HEK293T (cell line): ENCODE data around the gene MPP7.

Experiments
- CTCF ChIA-PET: fragments of 350-600 bp; formaldehyde crosslinking; extraction: SDS; loops from one replicate; lab custom pipeline; 2021; ENCODE audit warnings: antibody characterized with exemption, inconsistent platforms; lab: Yijun Ruan, JAX
- POLR2A ChIA-PET: fragments of 350-600 bp; formaldehyde crosslinking; extraction: SDS; loops from one replicate; lab custom pipeline; 2020; ENCODE audit warnings: antibody characterized with exemption, inconsistent platforms; lab: Yijun Ruan, JAX
- DNase-seq: peaks from one replicate; pipeline ENCODE4 v3.0.0; 2012; ENCODE audit warnings: mixed read lengths; ENCODE audit errors: extremely low spot score
- ARNT ChIP-seq: fragments of 450-650 bp; IDR thresholded peaks from 2 replicates; pipeline ENCODE4 v1.6.1; 2017; ENCODE audit warnings: mild to moderate bottlenecking
- BHLHE40 ChIP-seq: fragments of 450-650 bp; IDR thresholded peaks from 2 replicates; pipeline ENCODE4 v1.6.1; 2016; ENCODE audit warnings: mild to moderate bottlenecking, moderate library complexity, borderline replicate concordance
- CTBP1 ChIP-seq: fragments of 450-650 bp; IDR thresholded peaks from 2 replicates; pipeline ENCODE4 v1.6.1; 2016; ENCODE audit warnings: borderline replicate concordance
- ELF4 ChIP-seq: fragments of 450-650 bp; IDR thresholded peaks from 2 replicates; pipeline ENCODE4 v1.6.1; 2017; ENCODE audit warnings: antibody characterized with exemption
- FOXA1 ChIP-seq: fragments of 450-650 bp; IDR thresholded peaks from 2 replicates; pipeline ENCODE4 v1.6.1; 2016; ENCODE audit warnings: mild to moderate bottlenecking
- FOXK2 ChIP-seq: fragments of 450-650 bp; IDR thresholded peaks from 2 replicates; pipeline ENCODE4 v1.6.1; 2016; ENCODE audit warnings: mild to moderate bottlenecking
- FOXM1 ChIP-seq: fragments of 450-650 bp; IDR thresholded peaks from 2 replicates; pipeline ENCODE4 v1.6.1; 2017; ENCODE audit warnings: mild to moderate bottlenecking, borderline replicate concordance
- HDGF ChIP-seq: fragments of 450-650 bp; IDR thresholded peaks from 2 replicates; pipeline ENCODE4 v1.6.1; 2017; ENCODE audit warnings: antibody characterized with exemption, borderline replicate concordance
- L3MBTL2 ChIP-seq: fragments of 450-650 bp; conservative IDR thresholded peaks from 2 replicates; pipeline ENCODE4 v1.6.1; 2016; ENCODE audit warnings: mild to moderate bottlenecking
- LEF1 ChIP-seq: fragments of 450-650 bp; IDR thresholded peaks from 2 replicates; pipeline ENCODE4 v1.6.1; 2017; ENCODE audit warnings: mild to moderate bottlenecking, borderline replicate concordance
- NFRKB ChIP-seq: fragments of 450-650 bp; IDR thresholded peaks from 2 replicates; pipeline ENCODE4 v1.6.1; 2016; ENCODE audit warnings: mild to moderate bottlenecking, moderate library complexity
- SP1 ChIP-seq: fragments of 450-650 bp; IDR thresholded peaks from 2 replicates; pipeline ENCODE4 v1.6.1; 2017
- SUZ12 ChIP-seq: fragments of 450-650 bp; IDR thresholded peaks from 2 replicates; pipeline ENCODE4 v1.6.1; 2016; ENCODE audit warnings: mild to moderate bottlenecking
- TARDBP ChIP-seq: fragments of 450-650 bp; IDR thresholded peaks from 2 replicates; pipeline ENCODE4 v1.6.1; 2016
- ZNF384 ChIP-seq: fragments of 450-650 bp; IDR thresholded peaks from 2 replicates; pipeline ENCODE4 v1.6.1; 2016
- TF ChIP-seq, protein P1 (sequence below): fragments of 450-650 bp; IDR thresholded peaks from 2 replicates; pipeline ENCODE4 v1.6.1; 2016

MPP7 gene

DNA sequence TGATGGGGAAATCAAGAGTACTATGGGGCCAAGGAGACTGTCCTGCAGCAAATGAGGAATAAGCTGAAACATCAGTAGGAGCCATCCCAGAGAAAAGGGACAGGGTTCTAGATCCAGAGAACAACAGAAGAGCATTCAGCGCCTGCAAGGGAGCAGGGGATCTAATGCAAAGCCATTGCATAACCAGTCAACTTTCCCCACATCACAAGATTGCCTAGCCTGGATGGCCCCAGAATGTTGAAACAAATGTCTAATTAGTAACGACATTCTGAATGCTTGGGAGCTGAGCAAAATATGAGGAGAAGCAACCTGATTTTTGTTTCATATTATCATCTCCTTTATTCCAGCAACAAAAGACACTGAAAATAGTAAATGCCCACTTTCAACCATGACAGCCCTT lies 2.7 kb upstream of the MPP7 start:
- ChIA-PET POLR2A (no interaction called here), CTCF (interaction anchor here (0.6 kb wide), 2 partner anchors 18 to 33 kb away, joined by 3 to 4 read pairs; no protein-coding TSS in a partner anchor)
- DNase-seq: no peak
- TF ChIP-seq NFRKB: no peak
- TF ChIP-seq ELF4: no peak
- no peak for TF ChIP-seq L3MBTL2
- TF ChIP-seq FOXM1: no peak
- TF ChIP-seq, protein P1, sequence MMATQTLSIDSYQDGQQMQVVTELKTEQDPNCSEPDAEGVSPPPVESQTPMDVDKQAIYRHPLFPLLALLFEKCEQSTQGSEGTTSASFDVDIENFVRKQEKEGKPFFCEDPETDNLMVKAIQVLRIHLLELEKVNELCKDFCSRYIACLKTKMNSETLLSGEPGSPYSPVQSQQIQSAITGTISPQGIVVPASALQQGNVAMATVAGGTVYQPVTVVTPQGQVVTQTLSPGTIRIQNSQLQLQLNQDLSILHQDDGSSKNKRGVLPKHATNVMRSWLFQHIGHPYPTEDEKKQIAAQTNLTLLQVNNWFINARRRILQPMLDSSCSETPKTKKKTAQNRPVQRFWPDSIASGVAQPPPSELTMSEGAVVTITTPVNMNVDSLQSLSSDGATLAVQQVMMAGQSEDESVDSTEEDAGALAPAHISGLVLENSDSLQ: no peak
- TF ChIP-seq FOXA1: no peak
- no peak for TF ChIP-seq FOXK2
- TF ChIP-seq ARNT: no peak
- no peak for TF ChIP-seq ZNF384
- no peak for TF ChIP-seq HDGF
- no peak for TF ChIP-seq BHLHE40
- no peak for TF ChIP-seq LEF1
- TF ChIP-seq SUZ12: no peak
- no peak for TF ChIP-seq TARDBP
- no peak for TF ChIP-seq SP1
- no peak for TF ChIP-seq CTBP1

DNA sequence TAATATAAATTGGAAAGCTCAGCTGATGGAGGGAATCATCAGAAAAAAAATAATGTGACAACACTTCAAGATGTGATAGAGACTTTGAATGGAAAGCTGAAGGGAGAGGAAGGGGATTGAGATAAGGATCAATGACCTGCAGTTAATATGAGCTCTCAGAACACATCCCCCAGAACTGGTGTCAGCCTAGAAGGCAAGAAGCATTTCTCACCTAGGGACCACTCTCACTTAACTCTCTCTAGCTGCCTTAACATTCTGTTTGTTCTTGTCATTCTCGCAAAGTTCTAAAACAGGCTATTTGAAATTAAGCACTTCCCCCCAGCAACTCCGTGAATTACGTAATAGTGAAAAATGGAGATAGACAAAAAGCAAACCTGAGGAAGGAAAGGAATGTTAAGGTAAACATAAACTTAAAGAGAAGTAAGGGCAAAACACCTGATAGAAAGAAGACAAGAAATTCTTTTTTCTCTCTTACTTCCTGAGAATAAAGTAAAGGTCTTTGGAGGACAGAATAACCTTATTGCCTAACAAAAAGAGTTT lies 1.2 kb upstream of the MPP7 start:
- ChIA-PET CTCF (interaction anchor here (0.7 to 1.4 kb wide), 2 partner anchors 10 to 68 kb away, joined by 3 to 6 read pairs; no protein-coding TSS in a partner anchor), POLR2A (interaction anchor here (1.5 to 1.9 kb wide), 2 partner anchors 27 to 76 kb away, joined by 6 to 13 read pairs; no protein-coding TSS in a partner anchor)
- DNase-seq: no peak
- TF ChIP-seq L3MBTL2: no peak
- no peak for TF ChIP-seq TARDBP
- TF ChIP-seq LEF1: no peak

DNA sequence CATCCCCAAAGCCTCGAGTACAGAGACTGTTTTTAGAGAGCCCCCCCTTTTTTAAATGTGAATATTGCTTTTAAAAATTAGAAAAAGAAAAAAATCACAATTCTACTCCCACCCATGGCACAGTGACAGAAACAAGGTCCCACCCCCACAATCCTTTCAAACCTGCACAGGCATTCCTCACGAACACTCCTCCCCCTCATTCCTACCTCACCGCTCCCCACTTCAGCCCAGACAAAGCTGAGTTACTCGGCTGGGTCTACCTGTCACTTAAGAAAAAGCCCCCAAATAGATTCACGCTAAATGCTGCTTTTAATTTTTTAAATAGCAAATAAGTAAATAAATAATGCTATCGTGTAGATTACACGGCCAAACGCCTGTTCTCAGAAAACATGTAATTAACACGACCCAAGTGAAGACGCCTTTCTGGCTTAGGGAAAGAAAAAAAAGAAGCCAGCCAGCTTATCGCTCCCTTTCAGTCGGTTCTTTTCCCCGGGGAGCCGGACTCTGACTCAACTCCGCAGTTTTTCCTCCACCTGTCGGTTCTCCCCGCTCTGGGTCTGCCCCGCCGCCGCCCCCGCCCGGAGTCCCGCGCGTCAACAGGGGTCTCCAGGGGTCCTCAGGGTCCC lies 739 bp downstream of the MPP7 start:
- ChIA-PET POLR2A (interaction anchor here (1.1 to 1.3 kb wide), 3 partner anchors 50 to 79 kb away, joined by 3 read pairs; no protein-coding TSS in a partner anchor), CTCF (interaction anchor here (1.0 kb wide), 1 partner anchor 80 kb away, joined by 3 read pairs; no protein-coding TSS in a partner anchor)
- DNase-seq: no peak
- no peak for TF ChIP-seq NFRKB
- no peak for TF ChIP-seq TARDBP
- TF ChIP-seq FOXK2: no peak
- TF ChIP-seq L3MBTL2: no peak
- no peak for TF ChIP-seq SUZ12
- TF ChIP-seq ZNF384: no peak
- TF ChIP-seq FOXM1: no peak

DNA sequence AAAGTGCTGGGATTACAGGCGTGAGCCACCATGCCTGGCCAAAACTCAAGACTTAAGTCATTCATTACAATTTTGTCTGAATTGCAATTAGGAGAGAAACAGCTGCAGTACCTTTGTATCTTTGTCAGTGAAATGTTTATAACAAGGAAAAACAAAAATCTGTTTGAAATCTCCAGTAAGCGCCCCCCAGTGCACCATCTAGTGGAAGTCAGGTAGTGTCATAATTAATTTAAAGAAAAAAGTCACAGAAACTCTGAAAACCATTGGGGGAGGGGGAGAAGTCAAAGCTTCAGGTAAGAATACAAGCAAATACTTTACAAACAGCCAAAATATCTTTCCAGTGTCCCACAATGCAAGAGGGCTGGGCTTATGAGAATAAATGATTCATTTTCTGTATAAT lies 2.8 kb downstream of the MPP7 start:
- POLR2A ChIA-PET: no interaction called here
- no peak for DNase-seq
- TF ChIP-seq HDGF (no peak), FOXK2 (no peak), ARNT (no peak), LEF1 (no peak)
- TF ChIP-seq, protein P1: no peak
- CTCF ChIA-PET: no interaction called here

DNA sequence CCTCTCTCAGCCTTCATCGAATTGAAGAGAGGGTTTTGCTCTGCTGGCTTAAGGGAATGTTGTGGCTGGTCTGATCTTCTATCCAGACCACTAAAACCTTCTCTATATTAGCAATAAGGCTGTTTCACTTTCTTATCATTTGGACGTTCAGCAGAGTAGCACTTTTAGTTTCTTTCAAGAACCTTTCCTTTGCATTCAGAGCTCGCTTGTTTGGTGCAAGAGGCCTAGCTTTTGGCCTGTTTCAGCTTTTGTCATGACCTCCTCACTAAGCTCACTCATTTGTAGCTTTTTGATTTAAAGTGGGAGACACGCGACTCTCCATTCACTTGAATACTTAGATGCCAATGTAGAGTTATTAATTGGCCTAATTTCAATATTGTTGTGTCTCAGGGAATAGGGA lies 3.9 kb downstream of the MPP7 start:
- POLR2A ChIA-PET: no interaction called here
- TF ChIP-seq, protein P1: no peak
- no peak for TF ChIP-seq HDGF
- no peak for TF ChIP-seq FOXK2
- TF ChIP-seq ELF4: no peak
- no peak for TF ChIP-seq FOXA1
- TF ChIP-seq LEF1: no peak
- TF ChIP-seq SUZ12: no peak
- DNase-seq: no peak
- CTCF ChIA-PET: interaction anchor here (0.8 to 1.3 kb wide), 2 partner anchors 10 to 48 kb away, joined by 3 to 6 read pairs; no protein-coding TSS in a partner anchor

DNA sequence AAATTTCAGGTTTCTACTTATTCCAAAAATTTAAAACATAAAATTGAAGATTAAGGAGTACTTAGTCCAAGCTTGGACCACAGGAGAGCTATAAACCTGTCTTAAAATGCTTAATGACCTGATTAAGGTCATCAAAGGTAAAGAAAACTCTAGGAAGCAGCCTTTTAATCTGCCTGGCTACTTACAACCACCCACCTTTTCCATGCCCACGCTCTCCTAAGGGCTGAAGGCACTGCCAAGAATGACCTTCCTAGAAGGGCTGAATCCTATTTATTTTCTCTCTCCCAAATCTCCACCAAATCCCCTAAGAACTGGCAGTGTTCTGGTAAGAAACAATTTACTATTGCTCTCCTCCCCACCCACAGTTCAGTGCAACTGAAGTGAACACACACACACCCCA lies 6.8 kb downstream of the MPP7 start:
- CTCF ChIA-PET: interaction anchor here (0.5 to 2.1 kb wide), 3 partner anchors 51 to 614 kb away, joined by 3 to 6 read pairs (median 5); no protein-coding TSS in a partner anchor
- no peak for DNase-seq
- POLR2A ChIA-PET: interaction anchor here (0.7 kb wide), 1 partner anchor 37 kb away, joined by 3 read pairs; no protein-coding TSS in a partner anchor
- TF ChIP-seq NFRKB (no peak), ZNF384 (no peak), LEF1 (no peak), FOXK2 (no peak), HDGF (no peak)
- TF ChIP-seq, protein P1: no peak
